Caco-2 (cell line): ENCODE results near the gene ADGRG4. TPM values are rescaled to one million over a fixed set of nuclear protein-coding genes. Genes with fewer than 3 reads are reported as not detected.

Source experiments
- BruUV-seq: library from RNA; stranded (reverse); fragments of 400-500 nt; replicated peaks from 2 replicates; lab custom pipeline; 2021; lab: Mats Ljungman, UMichigan
- CTCF ChIA-PET: fragments of 300-600 bp; sonication (Branson Sonifier 250); formaldehyde crosslinking; loops from one replicate; lab custom pipeline; 2022; ENCODE audit warnings: antibody characterized with exemption; lab: Charles Lee
- POLR2A ChIA-PET: fragments of 300-600 bp; sonication (Branson Sonifier 250); formaldehyde crosslinking; loops from one replicate; lab custom pipeline; 2022; ENCODE audit warnings: antibody characterized with exemption; lab: Charles Lee
- DNase-seq, 2 experiments: peaks; one replicate each; pipeline versions ENCODE4 v3.0.0 to v3.0.0-alpha.2; 2020 to 2022
- H3K27me3 ChIP-seq: replicated peaks from 2 replicates; pipeline ENCODE4 v1.6.0; 2011; ENCODE audit warnings: low read length; ENCODE audit not compliant: control insufficient read depth, insufficient read depth
- H3K36me3 ChIP-seq: 2 replicates; pipeline ENCODE4 v1.5.1; 2011; ENCODE audit warnings: low read length; ENCODE audit not compliant: control insufficient read depth, insufficient read depth
- H3K4me1 ChIP-seq: fragments of 250-450 bp; sonication (Bioruptor Pico); 2 replicates; pipeline ENCODE4 v1.5.1; 2020; ENCODE audit warnings: mild to moderate bottlenecking
- H3K4me3 ChIP-seq: 2 replicates; pipeline ENCODE4 v1.5.1; 2011; ENCODE audit warnings: low read depth, mild to moderate bottlenecking, control low read depth, low read length
- H3K9me3 ChIP-seq: fragments of 250-450 bp; sonication (Bioruptor Pico); 2 replicates; pipeline ENCODE4 v1.5.1; 2020; ENCODE audit warnings: mild to moderate bottlenecking, moderate library complexity
- H3K27ac Mint-ChIP-seq: one replicate; pipeline ENCODE4 v1.8.0; 2022; ENCODE audit warnings: mixed read lengths; ENCODE audit not compliant: unreplicated experiment
- H3K27me3 Mint-ChIP-seq: one replicate; pipeline ENCODE4 v1.8.0; 2022; ENCODE audit warnings: mixed read lengths; ENCODE audit not compliant: insufficient read depth, unreplicated experiment
- H3K36me3 Mint-ChIP-seq: one replicate; pipeline ENCODE4 v1.8.0; 2022; ENCODE audit warnings: mild to moderate bottlenecking, mixed read lengths; ENCODE audit not compliant: insufficient read depth, unreplicated experiment
- H3K4me1 Mint-ChIP-seq: one replicate; pipeline ENCODE4 v1.8.0; 2022; ENCODE audit warnings: low read depth, mixed read lengths; ENCODE audit not compliant: unreplicated experiment
- H3K4me3 Mint-ChIP-seq: one replicate; pipeline ENCODE4 v1.8.0; 2022; ENCODE audit warnings: mild to moderate bottlenecking, moderate library complexity, mixed read lengths; ENCODE audit not compliant: unreplicated experiment
- H3K9me3 Mint-ChIP-seq: one replicate; pipeline ENCODE4 v1.8.0; 2022; ENCODE audit warnings: mixed read lengths; ENCODE audit not compliant: unreplicated experiment
- intact Hi-C: fragments of 100-400 bp; cut with micrococcal nuclease; formaldehyde crosslinking; loops from one replicate; pipeline ENCODE4 v1.10.0; 2022; ENCODE audit not compliant: unreplicated experiment
- total RNA-seq: library from RNA; stranded (reverse); gene quantifications from 2 replicates; pipeline ENCODE4 v1.2.3, GENCODE V29; 2022
- TF ChIP-seq, protein P1 (sequence below), 2 experiments: fragments of 200-600 bp in 1 of 2; IDR thresholded peaks; 1 replicate in 1 of 2; 2 replicates in 1 of 2; pipeline versions ENCODE4 v1.5.1 to v1.8.0; 2011 to 2022; ENCODE audit warnings: antibody characterized with exemption in 1 of 2, control low read depth in 1 of 2, inconsistent platforms in 1 of 2, low read depth in 1 of 2, low read length in 1 of 2, mild to moderate bottlenecking in 1 of 2, moderate library complexity in 1 of 2; ENCODE audit not compliant: insufficient read depth in 1 of 2, severe bottlenecking in 1 of 2, unreplicated experiment in 1 of 2

ADGRG4 gene
- total RNA-seq, 1 experiment from 2014 or later = not detected

DNA sequence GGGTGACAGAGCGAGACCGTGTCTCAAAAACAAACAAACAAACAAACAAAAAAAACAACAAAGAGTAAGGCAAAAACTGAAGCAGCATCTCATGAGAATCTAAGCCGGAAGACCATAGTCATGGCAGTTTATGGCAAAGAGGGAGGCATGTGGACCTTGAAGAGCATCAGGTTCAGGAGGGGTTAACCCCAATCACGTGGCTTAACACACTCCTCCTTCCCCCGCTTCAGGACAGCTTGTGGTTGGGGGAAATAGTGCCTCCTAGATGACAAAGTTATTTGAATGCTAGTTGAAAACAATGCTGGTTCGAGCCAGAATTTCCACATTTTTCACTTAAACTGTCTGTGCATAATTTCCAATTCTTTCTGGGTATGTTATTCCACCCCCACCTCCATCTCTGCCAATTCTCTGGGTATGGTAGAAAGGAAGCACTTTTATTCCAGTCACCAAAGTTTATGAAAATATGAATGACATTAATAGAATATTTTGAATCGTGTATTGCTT lies 37.9 kb upstream of the ADGRG4 start:
- Mint-ChIP-seq H3K4me3 (no peak overlapping the region), H3K36me3 (no peaks in the 10 kb centered on the region), H3K27me3 (no peaks in the 10 kb centered on the region), H3K4me1 (no peaks in the 10 kb centered on the region), H3K27ac (no peak overlapping the region), H3K9me3 (no peaks in the 10 kb centered on the region)
- Histone ChIP-seq H3K4me1 (no peaks in the 10 kb centered on the region), H3K27me3 (no peaks in the 10 kb centered on the region), H3K9me3 (no peaks in the 10 kb centered on the region), H3K36me3 (no peaks in the 10 kb centered on the region), H3K4me3 (no peak overlapping the region)
- DNase-seq = no peak
- ChIA-PET CTCF (interaction anchor here (0.7 kb wide), 1 partner anchor 444 kb away, joined by 6 read pairs; no protein-coding TSS in a partner anchor), POLR2A (no interaction called here)
- no TSS peak for BruUV-seq
- TF ChIP-seq, protein P1, sequence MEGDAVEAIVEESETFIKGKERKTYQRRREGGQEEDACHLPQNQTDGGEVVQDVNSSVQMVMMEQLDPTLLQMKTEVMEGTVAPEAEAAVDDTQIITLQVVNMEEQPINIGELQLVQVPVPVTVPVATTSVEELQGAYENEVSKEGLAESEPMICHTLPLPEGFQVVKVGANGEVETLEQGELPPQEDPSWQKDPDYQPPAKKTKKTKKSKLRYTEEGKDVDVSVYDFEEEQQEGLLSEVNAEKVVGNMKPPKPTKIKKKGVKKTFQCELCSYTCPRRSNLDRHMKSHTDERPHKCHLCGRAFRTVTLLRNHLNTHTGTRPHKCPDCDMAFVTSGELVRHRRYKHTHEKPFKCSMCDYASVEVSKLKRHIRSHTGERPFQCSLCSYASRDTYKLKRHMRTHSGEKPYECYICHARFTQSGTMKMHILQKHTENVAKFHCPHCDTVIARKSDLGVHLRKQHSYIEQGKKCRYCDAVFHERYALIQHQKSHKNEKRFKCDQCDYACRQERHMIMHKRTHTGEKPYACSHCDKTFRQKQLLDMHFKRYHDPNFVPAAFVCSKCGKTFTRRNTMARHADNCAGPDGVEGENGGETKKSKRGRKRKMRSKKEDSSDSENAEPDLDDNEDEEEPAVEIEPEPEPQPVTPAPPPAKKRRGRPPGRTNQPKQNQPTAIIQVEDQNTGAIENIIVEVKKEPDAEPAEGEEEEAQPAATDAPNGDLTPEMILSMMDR (IDR thresholded peaks at IDR 0.05; ENCODE audit: insufficient read depth in 1 of 2, low read depth in 1 of 2, low read length in 1 of 2, severe bottlenecking in 1 of 2, unreplicated experiment in 1 of 2) = no peak
- intact Hi-C loops = loop anchor here (10.0 kb wide), 1 partner anchor 58 kb away; no protein-coding TSS in a partner anchor

DNA sequence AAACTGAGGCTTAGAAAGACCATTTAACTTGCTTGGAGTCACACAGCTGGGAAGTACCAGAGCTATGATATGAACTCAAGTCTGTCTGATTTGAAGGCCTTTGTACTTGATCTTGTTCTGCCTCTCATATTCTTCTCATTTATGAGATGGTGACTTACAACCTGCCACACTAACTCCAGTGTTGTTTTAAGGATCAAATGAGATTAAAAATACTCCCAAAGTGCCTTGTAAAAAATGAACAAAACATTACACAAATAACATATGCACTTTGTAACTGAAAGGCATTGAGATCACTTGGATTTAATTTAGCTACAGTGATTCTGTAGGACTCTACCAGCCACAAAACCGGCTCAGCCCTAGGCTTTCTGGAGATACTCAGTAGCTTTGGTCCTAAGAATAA lies 33.9 kb upstream of the ADGRG4 start:
- TF ChIP-seq, protein P1 (IDR thresholded peaks at IDR 0.05; ENCODE audit: insufficient read depth in 1 of 2, low read depth in 1 of 2, low read length in 1 of 2, severe bottlenecking in 1 of 2, unreplicated experiment in 1 of 2) = no peak
- Histone ChIP-seq H3K27me3 (no peaks in the 10 kb centered on the region), H3K9me3 (no peaks in the 10 kb centered on the region), H3K4me3 (no peak overlapping the region), H3K36me3 (no peaks in the 10 kb centered on the region), H3K4me1 (no peaks in the 10 kb centered on the region)
- Mint-ChIP-seq H3K27ac (no peak overlapping the region), H3K36me3 (no peaks in the 10 kb centered on the region), H3K27me3 (no peaks in the 10 kb centered on the region), H3K4me3 (no peak overlapping the region), H3K4me1 (no peaks in the 10 kb centered on the region), H3K9me3 (no peaks in the 10 kb centered on the region)
- intact Hi-C loops = loop anchor here (10.0 kb wide), 1 partner anchor 62 kb away; no protein-coding TSS in a partner anchor
- ChIA-PET CTCF (no interaction called here), POLR2A (no interaction called here)
- DNase-seq = no peak
- BruUV-seq = no TSS peak

DNA sequence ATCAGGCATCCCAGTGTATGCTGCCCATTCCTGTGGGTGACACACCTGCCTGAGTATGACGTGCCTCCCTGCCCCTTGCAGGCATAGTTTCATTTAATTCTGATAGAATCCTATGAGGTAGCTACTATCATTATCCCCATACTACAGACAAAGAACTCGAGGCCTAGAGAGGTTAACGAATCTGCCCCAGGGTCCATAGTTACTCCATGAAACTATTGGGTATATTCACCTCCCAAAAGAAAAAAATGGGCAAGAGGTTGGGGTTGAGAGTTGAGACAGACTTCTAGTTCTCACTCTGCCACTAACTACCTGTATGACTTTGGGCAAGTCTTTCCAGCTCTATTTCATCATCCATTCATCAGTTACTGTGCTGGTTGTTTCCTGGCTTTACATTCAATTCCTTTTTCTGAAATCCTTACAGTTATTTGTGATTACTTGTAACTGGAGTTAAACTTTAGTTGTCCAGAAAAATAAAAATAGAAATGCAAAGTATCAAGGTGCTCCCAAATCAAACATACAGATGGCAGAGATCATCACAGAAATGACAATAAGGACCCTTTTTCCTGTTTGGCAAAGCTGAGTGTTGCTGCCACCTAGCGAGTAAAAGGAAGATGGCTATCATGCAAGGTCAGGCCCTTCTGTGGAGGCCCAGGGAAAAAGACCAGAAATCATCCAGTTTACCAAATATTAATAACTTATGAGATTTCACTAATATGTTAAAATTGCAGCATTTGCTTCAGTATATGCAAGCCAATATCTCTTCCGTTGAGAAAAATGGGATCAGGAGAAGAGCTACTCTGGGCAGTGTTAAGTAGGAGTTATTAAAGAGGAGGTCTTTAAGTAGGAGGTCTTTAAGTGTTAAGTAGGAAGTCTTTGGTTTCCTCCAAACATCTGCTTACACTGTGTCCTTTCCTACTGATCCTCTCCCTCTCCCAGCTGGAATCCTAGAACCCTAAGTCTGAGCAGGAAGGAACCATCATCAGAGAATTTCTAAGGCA lies 32.4 kb upstream of the ADGRG4 start:
- H3K36me3 Mint-ChIP-seq = no peaks in the 10 kb centered on the region
- H3K4me3 ChIP-seq = no peak overlapping the region
- peak in 1 of 2 experiments; percentile 22 for DNase-seq
- no peaks in the 10 kb centered on the region for H3K36me3 ChIP-seq
- no peaks in the 10 kb centered on the region for H3K27me3 ChIP-seq
- intact Hi-C loops = loop anchor here (1.0 to 10.0 kb wide), 5 partner anchors 64 to 426 kb away; no protein-coding TSS in a partner anchor
- no peaks in the 10 kb centered on the region for H3K4me1 ChIP-seq
- H3K4me1 Mint-ChIP-seq = no peaks in the 10 kb centered on the region
- BruUV-seq = no TSS peak
- no peak overlapping the region for H3K27ac Mint-ChIP-seq
- H3K9me3 Mint-ChIP-seq = no peaks in the 10 kb centered on the region
- H3K9me3 ChIP-seq = no peaks in the 10 kb centered on the region
- TF ChIP-seq, protein P1 (IDR thresholded peaks at IDR 0.05; ENCODE audit: insufficient read depth in 1 of 2, low read depth in 1 of 2, low read length in 1 of 2, severe bottlenecking in 1 of 2, unreplicated experiment in 1 of 2) = peak; percentile 55 to 64
- POLR2A ChIA-PET = no interaction called here
- no peak overlapping the region for H3K4me3 Mint-ChIP-seq
- CTCF ChIA-PET = interaction anchor here (0.6 to 1.7 kb wide), 2 partner anchors 240 to 426 kb away, joined by 4 to 6 read pairs; no protein-coding TSS in a partner anchor
- H3K27me3 Mint-ChIP-seq = no peaks in the 10 kb centered on the region
